ENCODE results near the gene ZFP69B.
A peak's percentile ranks its signal among the peaks of the same experiment; 100 is the strongest.

Gene ZFP69B

DNA sequence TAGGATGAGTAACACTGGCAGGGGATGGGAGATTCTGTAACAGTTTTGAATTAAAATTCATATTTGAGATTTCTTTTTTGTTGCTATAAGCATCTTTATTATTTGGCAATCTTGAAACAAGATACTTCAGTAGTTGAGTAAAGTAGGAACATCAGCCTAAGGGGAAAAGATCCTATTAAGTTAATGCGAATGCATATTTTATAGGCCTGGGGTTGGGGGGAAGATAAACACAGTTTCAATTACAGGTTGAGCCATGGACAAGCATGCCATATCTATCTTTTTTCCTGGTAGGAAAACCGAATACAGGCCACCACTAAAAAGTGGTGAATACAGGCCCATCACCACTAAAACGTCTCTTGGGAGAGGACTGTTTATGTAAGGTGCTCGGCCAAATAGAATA is 44.5 kb upstream of the ZFP69B start (continued):
- TF ChIP-seq, protein P1, sequence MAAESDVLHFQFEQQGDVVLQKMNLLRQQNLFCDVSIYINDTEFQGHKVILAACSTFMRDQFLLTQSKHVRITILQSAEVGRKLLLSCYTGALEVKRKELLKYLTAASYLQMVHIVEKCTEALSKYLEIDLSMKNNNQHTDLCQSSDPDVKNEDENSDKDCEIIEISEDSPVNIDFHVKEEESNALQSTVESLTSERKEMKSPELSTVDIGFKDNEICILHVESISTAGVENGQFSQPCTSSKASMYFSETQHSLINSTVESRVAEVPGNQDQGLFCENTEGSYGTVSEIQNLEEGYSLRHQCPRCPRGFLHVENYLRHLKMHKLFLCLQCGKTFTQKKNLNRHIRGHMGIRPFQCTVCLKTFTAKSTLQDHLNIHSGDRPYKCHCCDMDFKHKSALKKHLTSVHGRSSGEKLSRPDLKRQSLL (tag by site-specific recombination; IDR thresholded peaks at IDR 0.05), result no peak
- TF ChIP-seq MZF1 (tag by site-specific recombination; IDR thresholded peaks at IDR 0.05; ENCODE audit: borderline replicate concordance) (peak; percentile 84; the same call in 1 of the 2 replicates), ZNF555 (tag by site-specific recombination; conservative IDR thresholded peaks at IDR 0.05) (no peak), ZNF140 (tag by site-specific recombination; IDR thresholded peaks at IDR 0.05) (no peak), ZNF248 (tag by site-specific recombination; IDR thresholded peaks at IDR 0.05) (no peak), HOXD13 (CRISPR knock-in tag; IDR thresholded peaks at IDR 0.05; ENCODE audit: borderline replicate concordance) (no peak), ZSCAN16 (tag by site-specific recombination; IDR thresholded peaks at IDR 0.05) (no peak), ZNF561 (tag by site-specific recombination; IDR thresholded peaks at IDR 0.05; ENCODE audit: borderline replicate concordance) (no peak), SCRT2 (tag by site-specific recombination; IDR thresholded peaks at IDR 0.05) (no peak), YY1 (tag by site-specific recombination; IDR thresholded peaks at IDR 0.05) (no peak), ZNF548 (tag by site-specific recombination; IDR thresholded peaks at IDR 0.05) (no peak), ZNF132 (tag by site-specific recombination; IDR thresholded peaks at IDR 0.05; ENCODE audit: borderline replicate concordance) (no peak), ZNF777 (tag by site-specific recombination; IDR thresholded peaks at IDR 0.05; ENCODE audit: borderline replicate concordance) (no peak), GLIS1 (tag by site-specific recombination; IDR thresholded peaks at IDR 0.05) (peak; percentile 99), ZNF302 (tag by site-specific recombination; IDR thresholded peaks at IDR 0.05; ENCODE audit: low read depth) (no peak), ZNF202 (tag by site-specific recombination; IDR thresholded peaks at IDR 0.05; ENCODE audit: borderline replicate concordance) (no peak), ZNF324 (tag by site-specific recombination; IDR thresholded peaks at IDR 0.05) (no peak), REPIN1 (tag by site-specific recombination; IDR thresholded peaks at IDR 0.05; ENCODE audit: low read depth) (no peak), ZBTB1 (tag by site-specific recombination; IDR thresholded peaks at IDR 0.05) (no peak), ZNF223 (tag by site-specific recombination; IDR thresholded peaks at IDR 0.05) (no peak), ZNF585B (tag by site-specific recombination; IDR thresholded peaks at IDR 0.05) (no peak), ZNF624 (tag by site-specific recombination; IDR thresholded peaks at IDR 0.05) (no peak), SP2 (tag by site-specific recombination; IDR thresholded peaks at IDR 0.05) (no peak)
- TF ChIP-seq, protein P2, sequence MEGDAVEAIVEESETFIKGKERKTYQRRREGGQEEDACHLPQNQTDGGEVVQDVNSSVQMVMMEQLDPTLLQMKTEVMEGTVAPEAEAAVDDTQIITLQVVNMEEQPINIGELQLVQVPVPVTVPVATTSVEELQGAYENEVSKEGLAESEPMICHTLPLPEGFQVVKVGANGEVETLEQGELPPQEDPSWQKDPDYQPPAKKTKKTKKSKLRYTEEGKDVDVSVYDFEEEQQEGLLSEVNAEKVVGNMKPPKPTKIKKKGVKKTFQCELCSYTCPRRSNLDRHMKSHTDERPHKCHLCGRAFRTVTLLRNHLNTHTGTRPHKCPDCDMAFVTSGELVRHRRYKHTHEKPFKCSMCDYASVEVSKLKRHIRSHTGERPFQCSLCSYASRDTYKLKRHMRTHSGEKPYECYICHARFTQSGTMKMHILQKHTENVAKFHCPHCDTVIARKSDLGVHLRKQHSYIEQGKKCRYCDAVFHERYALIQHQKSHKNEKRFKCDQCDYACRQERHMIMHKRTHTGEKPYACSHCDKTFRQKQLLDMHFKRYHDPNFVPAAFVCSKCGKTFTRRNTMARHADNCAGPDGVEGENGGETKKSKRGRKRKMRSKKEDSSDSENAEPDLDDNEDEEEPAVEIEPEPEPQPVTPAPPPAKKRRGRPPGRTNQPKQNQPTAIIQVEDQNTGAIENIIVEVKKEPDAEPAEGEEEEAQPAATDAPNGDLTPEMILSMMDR (tag by site-specific recombination; IDR thresholded peaks at IDR 0.05), result no peak
- TF ChIP-seq, protein P3, sequence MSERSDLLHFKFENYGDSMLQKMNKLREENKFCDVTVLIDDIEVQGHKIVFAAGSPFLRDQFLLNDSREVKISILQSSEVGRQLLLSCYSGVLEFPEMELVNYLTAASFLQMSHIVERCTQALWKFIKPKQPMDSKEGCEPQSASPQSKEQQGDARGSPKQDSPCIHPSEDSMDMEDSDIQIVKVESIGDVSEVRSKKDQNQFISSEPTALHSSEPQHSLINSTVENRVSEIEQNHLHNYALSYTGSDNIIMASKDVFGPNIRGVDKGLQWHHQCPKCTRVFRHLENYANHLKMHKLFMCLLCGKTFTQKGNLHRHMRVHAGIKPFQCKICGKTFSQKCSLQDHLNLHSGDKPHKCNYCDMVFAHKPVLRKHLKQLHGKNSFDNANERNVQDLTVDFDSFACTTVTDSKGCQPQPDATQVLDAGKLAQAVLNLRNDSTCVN (tag by site-specific recombination; optimal IDR thresholded peaks at IDR 0.05), result no peak
- TF ChIP-seq, protein P4, sequence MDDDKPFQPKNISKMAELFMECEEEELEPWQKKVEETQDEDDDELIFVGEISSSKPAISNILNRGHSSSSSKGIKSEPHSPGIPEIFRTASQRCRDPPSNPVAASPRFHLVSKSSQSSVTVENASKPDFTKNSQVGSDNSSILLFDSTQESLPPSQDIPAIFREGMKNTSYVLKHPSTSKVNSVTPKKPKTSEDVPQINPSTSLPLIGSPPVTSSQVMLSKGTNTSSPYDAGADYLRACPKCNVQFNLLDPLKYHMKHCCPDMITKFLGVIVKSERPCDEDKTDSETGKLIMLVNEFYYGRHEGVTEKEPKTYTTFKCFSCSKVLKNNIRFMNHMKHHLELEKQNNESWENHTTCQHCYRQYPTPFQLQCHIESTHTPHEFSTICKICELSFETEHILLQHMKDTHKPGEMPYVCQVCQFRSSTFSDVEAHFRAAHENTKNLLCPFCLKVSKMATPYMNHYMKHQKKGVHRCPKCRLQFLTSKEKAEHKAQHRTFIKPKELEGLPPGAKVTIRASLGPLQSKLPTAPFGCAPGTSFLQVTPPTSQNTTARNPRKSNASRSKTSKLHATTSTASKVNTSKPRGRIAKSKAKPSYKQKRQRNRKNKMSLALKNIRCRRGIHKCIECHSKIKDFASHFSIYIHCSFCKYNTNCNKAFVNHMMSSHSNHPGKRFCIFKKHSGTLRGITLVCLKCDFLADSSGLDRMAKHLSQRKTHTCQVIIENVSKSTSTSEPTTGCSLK (tag by site-specific recombination; IDR thresholded peaks at IDR 0.05), result no peak
- TF ChIP-seq, protein P5, sequence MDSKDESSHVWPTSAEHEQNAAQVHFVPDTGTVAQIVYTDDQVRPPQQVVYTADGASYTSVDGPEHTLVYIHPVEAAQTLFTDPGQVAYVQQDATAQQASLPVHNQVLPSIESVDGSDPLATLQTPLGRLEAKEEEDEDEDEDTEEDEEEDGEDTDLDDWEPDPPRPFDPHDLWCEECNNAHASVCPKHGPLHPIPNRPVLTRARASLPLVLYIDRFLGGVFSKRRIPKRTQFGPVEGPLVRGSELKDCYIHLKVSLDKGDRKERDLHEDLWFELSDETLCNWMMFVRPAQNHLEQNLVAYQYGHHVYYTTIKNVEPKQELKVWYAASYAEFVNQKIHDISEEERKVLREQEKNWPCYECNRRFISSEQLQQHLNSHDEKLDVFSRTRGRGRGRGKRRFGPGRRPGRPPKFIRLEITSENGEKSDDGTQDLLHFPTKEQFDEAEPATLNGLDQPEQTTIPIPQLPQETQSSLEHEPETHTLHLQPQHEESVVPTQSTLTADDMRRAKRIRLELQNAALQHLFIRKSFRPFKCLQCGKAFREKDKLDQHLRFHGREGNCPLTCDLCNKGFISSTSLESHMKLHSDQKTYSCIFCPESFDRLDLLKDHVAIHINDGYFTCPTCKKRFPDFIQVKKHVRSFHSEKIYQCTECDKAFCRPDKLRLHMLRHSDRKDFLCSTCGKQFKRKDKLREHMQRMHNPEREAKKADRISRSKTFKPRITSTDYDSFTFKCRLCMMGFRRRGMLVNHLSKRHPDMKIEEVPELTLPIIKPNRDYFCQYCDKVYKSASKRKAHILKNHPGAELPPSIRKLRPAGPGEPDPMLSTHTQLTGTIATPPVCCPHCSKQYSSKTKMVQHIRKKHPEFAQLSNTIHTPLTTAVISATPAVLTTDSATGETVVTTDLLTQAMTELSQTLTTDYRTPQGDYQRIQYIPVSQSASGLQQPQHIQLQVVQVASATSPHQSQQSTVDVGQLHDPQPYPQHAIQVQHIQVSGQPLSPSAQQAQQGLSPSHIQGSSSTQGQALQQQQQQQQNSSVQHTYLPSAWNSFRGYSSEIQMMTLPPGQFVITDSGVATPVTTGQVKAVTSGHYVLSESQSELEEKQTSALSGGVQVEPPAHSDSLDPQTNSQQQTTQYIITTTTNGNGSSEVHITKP (tag by site-specific recombination; IDR thresholded peaks at IDR 0.05), result no peak
- TF ChIP-seq, protein P6, sequence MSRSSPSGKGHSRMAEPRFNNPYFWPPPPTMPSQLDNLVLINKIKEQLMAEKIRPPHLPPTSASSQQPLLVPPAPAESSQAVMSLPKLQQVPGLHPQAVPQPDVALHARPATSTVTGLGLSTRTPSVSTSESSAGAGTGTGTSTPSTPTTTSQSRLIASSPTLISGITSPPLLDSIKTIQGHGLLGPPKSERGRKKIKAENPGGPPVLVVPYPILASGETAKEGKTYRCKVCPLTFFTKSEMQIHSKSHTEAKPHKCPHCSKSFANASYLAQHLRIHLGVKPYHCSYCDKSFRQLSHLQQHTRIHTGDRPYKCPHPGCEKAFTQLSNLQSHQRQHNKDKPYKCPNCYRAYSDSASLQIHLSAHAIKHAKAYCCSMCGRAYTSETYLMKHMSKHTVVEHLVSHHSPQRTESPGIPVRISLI (tag by site-specific recombination; IDR thresholded peaks at IDR 0.05), result no peak
- TF ChIP-seq, protein P7, sequence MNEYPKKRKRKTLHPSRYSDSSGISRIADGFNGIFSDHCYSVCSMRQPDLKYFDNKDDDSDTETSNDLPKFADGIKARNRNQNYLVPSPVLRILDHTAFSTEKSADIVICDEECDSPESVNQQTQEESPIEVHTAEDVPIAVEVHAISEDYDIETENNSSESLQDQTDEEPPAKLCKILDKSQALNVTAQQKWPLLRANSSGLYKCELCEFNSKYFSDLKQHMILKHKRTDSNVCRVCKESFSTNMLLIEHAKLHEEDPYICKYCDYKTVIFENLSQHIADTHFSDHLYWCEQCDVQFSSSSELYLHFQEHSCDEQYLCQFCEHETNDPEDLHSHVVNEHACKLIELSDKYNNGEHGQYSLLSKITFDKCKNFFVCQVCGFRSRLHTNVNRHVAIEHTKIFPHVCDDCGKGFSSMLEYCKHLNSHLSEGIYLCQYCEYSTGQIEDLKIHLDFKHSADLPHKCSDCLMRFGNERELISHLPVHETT (tag by site-specific recombination; IDR thresholded peaks at IDR 0.05), result no peak
